Measurements from ENCODE around the gene ELFN1.

Gene ELFN1

DNA sequence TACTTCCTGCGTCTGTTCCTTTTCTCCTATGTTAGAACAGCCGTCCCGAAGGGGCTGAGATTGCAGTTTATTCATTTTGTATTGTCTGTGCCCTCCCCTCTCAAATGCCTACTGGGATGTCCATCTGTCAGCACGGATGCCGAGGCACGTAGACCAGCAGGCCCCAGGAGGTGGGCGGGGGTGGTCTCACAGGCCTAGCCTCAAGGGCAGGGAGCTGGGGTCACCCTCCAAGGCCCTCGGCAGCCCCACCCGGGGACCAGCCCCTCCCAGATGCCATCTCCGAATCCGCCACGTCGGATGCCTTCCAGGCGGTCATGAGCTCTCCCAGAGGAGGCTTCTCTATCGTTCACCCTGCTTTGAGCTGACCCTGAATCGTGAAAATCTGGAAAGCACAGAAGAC, 59.7 kb downstream of the ELFN1 start:
- no peak for TF ChIP-seq POLR2AphosphoS5 (IDR thresholded peaks at IDR 0.05; ENCODE audit: low read depth, low read length)
- TF ChIP-seq POLR2A (IDR thresholded peaks at IDR 0.05; ENCODE audit: low read depth, low read length) = no peak
- no peak for TF ChIP-seq TAF1 (IDR thresholded peaks at IDR 0.05; ENCODE audit: borderline replicate concordance, low read depth, low read length)
- DNase-seq (ENCODE audit: insufficient read length) (no peak), FAIRE-seq (no peak)

DNA sequence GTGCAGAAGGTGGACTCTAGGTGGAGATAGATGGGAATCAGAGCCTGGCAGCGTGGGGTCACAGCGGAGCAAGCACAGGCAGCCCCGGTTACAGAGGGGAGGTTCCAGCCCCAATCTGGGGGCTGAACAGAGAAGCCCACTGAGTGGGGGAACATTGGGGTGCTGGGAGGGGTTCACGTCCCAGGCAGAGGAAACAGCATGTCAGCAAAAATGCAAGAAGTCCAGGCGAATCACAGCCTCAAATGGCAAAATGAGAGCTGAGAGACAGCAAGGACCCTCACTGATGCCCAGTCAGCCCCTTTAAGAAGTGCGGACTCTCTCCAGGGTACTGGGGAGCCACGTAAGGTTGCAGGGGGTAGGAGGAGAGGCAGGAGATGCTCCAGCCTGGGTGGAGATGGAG, 62.0 kb downstream of the ELFN1 start:
- TF ChIP-seq POLR2A (IDR thresholded peaks at IDR 0.05; ENCODE audit: low read depth, low read length) (no peak), TAF1 (IDR thresholded peaks at IDR 0.05; ENCODE audit: borderline replicate concordance, low read depth, low read length) (no peak), POLR2AphosphoS5 (IDR thresholded peaks at IDR 0.05; ENCODE audit: low read depth, low read length) (no peak)
- FAIRE-seq = no peak
- no peak for DNase-seq (ENCODE audit: insufficient read length)

DNA sequence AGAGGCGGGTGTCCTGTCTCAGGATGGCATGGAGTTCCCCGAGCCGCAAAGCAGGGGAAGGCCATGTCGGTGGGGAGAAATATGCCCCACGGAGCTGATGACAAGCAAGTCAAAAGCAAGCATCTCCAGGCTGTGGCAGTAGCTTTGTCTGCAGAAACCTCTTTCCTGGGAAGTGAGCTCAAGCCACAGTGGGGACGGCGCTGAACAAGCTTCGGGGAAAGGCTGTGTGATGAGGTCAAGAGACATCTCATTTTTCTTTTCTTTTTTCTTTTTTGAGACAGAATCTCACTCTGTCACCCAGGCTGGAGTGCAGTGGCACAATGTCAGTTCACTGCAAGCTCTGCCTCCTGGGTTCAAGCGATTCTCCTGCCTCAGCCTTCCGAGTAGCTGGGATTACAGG, 62.6 kb downstream of the ELFN1 start:
- FAIRE-seq (no peak), DNase-seq (ENCODE audit: insufficient read length) (no peak)
- TF ChIP-seq TAF1 (IDR thresholded peaks at IDR 0.05; ENCODE audit: borderline replicate concordance, low read depth, low read length) (no peak), POLR2AphosphoS5 (IDR thresholded peaks at IDR 0.05; ENCODE audit: low read depth, low read length) (no peak), POLR2A (IDR thresholded peaks at IDR 0.05; ENCODE audit: low read depth, low read length) (no peak)

DNA sequence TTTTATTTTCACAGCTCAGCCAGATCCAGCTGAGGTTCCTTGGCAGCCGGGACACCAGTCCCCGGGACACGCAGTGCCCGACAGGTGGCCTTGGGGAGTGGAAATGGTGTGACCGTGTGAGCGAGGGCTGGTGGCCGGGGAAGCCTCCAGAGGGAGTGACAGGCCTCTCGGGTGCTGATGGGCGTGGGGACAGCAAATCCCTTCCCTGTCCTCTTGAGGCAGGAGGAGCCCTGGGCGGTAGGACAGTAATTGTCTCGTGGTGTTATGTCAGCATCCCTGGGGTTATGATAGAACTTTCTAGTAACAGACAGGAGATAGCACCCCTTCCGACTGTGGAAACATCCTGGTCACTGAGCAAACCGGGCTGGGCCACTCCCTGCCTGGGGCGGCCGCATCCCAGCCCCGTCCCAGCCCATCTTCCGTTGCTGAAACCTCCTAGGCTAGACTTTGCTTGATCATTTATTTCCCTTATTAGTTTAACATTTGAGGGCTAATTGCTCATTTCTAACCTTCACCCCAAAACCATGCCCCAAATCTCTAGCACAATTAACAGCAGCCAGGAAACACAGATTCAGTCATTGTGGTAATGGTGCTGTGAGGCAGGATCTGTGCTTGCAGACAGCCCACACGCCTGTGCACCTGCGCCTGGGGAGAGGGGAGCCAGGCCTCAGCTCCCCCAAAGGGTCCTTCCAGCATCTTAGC, 63.3 kb downstream of the ELFN1 start:
- TF ChIP-seq TAF1 (IDR thresholded peaks at IDR 0.05; ENCODE audit: borderline replicate concordance, low read depth, low read length) (no peak), POLR2AphosphoS5 (IDR thresholded peaks at IDR 0.05; ENCODE audit: low read depth, low read length) (no peak), POLR2A (IDR thresholded peaks at IDR 0.05; ENCODE audit: low read depth, low read length) (no peak)
- no peak for DNase-seq (ENCODE audit: insufficient read length)
- FAIRE-seq = no peak

DNA sequence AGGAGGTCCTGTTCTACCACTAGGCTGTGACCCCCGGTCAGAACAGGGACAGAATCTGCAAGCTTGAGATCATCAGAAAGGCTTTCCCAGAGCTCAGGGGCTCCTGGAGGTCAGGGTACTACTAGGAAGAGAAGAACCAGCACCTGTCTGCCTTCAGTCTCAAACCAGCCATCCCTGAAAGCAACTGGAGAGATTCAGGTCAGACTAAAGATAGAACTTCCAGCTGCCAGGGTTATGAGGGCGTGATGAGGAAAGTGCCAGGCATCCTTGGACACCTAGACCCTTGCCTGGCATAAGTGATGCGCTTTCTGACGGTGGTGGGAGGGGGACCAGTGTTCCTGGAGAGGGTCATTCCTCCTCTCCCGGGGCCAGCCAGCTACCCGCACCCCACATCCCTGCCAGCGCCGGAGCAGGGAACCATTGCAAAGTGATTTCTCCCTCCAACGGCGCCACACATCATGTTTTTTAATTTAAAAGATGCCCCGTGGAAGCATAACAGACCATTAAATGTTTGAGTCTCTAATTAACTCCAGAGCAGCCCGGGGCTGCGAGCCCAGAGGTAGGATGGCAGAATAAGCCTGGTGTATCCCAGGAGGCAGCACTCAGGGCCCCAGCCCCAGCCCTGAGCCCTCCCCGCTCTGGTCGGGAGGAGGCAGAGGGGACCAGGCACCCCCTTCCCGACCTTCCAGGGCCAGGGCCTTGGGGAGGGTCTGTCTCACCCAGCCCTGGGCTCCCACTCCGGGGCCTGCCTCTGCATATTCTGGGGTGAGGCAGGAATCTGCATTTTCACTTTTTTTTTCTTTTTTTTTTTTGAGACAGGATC, 64.0 kb downstream of the ELFN1 start:
- TF ChIP-seq POLR2AphosphoS5 (IDR thresholded peaks at IDR 0.05; ENCODE audit: low read depth, low read length) (no peak), TAF1 (IDR thresholded peaks at IDR 0.05; ENCODE audit: borderline replicate concordance, low read depth, low read length) (no peak), POLR2A (IDR thresholded peaks at IDR 0.05; ENCODE audit: low read depth, low read length) (no peak)
- DNase-seq (ENCODE audit: insufficient read length) (no peak), FAIRE-seq (no peak)

DNA sequence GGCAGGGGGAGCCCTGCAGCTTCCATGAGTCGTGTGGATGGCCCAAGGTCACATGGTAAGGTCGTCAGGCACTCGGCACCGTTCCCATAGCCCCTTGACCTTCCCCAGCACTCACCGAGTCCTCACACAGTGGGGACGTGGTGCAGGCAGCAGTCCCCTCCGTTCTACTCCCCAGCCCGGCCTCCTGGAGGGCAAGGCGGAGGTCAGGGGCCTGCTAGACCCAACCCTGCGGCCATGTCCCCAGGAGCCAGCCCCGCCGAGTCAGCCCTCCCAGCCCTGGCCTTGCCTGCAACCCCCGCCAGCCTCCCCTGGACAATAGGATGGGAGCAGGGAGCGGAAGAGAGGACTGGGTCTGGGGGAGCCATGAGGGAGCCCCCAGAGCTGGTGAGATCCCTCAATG, 65.2 kb downstream of the ELFN1 start:
- FAIRE-seq (no peak), DNase-seq (ENCODE audit: insufficient read length) (no peak)
- TF ChIP-seq TAF1 (IDR thresholded peaks at IDR 0.05; ENCODE audit: borderline replicate concordance, low read depth, low read length) (no peak), POLR2AphosphoS5 (IDR thresholded peaks at IDR 0.05; ENCODE audit: low read depth, low read length) (no peak), POLR2A (IDR thresholded peaks at IDR 0.05; ENCODE audit: low read depth, low read length) (no peak)

DNA sequence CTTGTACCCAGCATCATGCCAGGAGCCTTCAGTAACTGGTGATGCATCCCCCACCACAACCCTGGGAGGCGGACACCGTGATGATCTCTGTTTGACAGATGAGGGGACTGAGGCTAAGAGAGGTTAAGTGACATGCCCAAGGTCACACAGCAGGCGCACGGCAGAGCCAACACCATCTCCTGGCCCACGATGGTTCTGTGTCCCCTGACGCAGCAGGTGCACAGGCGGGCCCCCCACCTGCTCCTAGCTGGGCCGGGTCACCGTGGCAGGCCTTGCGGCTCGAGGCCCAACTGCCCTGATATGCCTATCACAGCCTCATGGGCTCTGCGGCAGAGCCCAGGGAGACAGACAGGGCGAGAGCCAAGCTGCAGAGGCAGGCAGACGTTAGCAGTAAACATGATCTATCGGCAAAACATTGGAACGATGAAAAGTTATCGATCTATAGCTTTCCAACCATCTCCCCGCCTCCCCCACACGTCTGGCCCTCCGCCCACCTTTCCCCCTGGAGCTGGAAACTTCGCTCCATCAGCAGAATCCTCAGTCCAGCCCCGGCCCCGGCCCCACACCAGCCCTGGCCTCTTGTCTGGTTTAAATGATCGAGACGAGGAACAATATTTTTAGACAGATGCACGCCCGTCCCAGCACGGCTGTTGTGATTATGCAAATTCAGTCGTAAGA, 65.9 kb downstream of the ELFN1 start:
- FAIRE-seq = no peak
- no peak for TF ChIP-seq TAF1 (IDR thresholded peaks at IDR 0.05; ENCODE audit: borderline replicate concordance, low read depth, low read length)
- TF ChIP-seq POLR2A (IDR thresholded peaks at IDR 0.05; ENCODE audit: low read depth, low read length) = no peak
- no peak for TF ChIP-seq POLR2AphosphoS5 (IDR thresholded peaks at IDR 0.05; ENCODE audit: low read depth, low read length)
- DNase-seq (ENCODE audit: insufficient read length) = no peak

DNA sequence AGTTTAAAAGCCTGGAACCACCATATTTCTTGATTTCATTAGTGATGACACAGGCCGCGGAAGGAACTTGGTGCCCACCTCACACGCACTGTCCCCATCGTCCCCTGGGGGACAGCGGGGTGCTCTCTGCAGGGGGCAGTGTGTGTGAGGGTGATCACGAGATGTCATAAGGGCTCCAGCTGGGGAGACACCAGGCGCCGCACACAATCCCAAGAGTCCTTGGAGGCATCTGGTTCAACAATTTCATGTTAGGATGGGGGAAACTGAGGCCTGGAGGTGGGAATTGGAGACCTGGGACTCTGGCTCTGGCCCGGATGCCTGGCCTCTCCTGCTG, 66.4 kb downstream of the ELFN1 start:
- TF ChIP-seq POLR2AphosphoS5 (IDR thresholded peaks at IDR 0.05; ENCODE audit: low read depth, low read length) = no peak
- no peak for TF ChIP-seq TAF1 (IDR thresholded peaks at IDR 0.05; ENCODE audit: borderline replicate concordance, low read depth, low read length)
- no peak for TF ChIP-seq POLR2A (IDR thresholded peaks at IDR 0.05; ENCODE audit: low read depth, low read length)
- no peak for FAIRE-seq
- no peak for DNase-seq (ENCODE audit: insufficient read length)

DNA sequence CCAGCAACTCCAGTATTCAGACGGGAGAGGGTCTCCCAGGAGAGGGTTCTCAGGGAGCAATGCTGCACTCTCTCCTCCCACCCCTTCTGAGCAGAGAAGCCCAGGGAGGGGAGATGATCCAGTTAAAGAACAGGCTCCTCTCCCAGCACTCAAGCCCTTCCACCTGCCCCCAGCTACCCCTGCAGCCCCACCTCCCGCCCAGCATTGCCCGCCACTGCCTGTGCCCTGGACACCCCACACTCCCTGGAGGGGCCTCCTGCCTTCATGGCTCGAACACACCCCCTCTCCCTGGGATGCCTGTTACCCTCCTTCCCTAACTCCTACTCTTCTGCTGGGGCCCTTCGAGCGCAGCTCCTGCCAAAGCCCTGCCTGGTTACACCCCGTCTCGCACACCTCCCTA, 66.8 kb downstream of the ELFN1 start:
- no peak for FAIRE-seq
- no peak for DNase-seq (ENCODE audit: insufficient read length)

DNA sequence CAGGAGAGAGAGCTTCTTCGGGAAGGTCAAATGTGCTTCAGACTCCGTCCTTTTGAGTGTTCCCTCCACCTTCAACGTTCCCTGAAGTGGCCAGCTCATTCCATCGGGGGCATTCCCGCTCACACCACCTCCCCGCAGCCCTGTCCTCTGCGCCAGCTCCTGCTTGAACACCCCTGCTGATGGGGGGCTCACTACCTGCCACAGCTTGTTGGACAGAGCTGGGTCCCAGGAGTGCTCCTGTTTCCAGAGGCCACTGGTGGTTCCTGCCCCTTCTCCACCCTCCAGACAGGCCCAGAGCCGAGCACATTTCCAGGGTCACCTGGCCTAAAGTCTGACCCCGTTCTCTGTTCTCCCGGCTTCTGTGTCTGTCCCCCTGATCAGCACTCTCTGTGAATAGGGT, 67.4 kb downstream of the ELFN1 start:
- DNase-seq (ENCODE audit: insufficient read length) = no peak
- no peak for FAIRE-seq
- TF ChIP-seq POLR2A (IDR thresholded peaks at IDR 0.05; ENCODE audit: low read depth, low read length) (no peak), TAF1 (IDR thresholded peaks at IDR 0.05; ENCODE audit: borderline replicate concordance, low read depth, low read length) (no peak)

More for the DNA sequence above, 66.8 kb downstream of the ELFN1 start:
- TF ChIP-seq TAF1 (IDR thresholded peaks at IDR 0.05; ENCODE audit: borderline replicate concordance, low read depth, low read length) = no peak
- TF ChIP-seq POLR2A (IDR thresholded peaks at IDR 0.05; ENCODE audit: low read depth, low read length) = no peak
- TF ChIP-seq POLR2AphosphoS5 (IDR thresholded peaks at IDR 0.05; ENCODE audit: low read depth, low read length) = no peak

DNA sequence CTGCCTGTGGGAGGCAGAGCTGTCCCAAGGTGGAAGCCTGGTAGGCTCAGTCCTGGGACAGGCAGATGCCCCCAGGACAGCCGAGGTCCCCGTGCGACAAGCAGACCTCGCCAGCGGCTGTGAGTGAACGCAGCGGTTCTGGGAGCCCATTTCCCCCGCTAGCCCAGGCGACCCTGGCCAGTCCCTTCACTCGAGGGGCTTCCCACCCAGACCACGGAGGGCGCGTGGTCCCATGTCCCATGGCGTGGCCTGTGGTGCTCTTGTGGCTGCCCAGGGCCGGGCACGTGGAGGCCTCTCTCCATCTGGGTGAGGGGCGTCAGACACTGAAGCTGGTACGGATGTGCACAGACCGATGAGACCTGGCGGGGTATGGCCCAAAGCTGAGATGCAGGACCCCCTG, 67.9 kb downstream of the ELFN1 start:
- TF ChIP-seq POLR2A (IDR thresholded peaks at IDR 0.05; ENCODE audit: low read depth, low read length) (no peak), POLR2AphosphoS5 (IDR thresholded peaks at IDR 0.05; ENCODE audit: low read depth, low read length) (no peak), TAF1 (IDR thresholded peaks at IDR 0.05; ENCODE audit: borderline replicate concordance, low read depth, low read length) (no peak)
- FAIRE-seq = no peak
- no peak for DNase-seq (ENCODE audit: insufficient read length)
